ENCODE results near the gene PCSK1N.
A peak's percentile ranks its signal among the peaks of the same experiment; 100 is the strongest.
"Not testable (repeated sequence)": the region's sequence is repeated elsewhere in the genome, so short reads cannot be mapped to it uniquely, and the experiment has no call there.

Gene PCSK1N

GRCh38 chrX:48819394-48819793 lies 16.0 kb downstream of the PCSK1N start:
- DNase-seq: not testable (repeated sequence)

GRCh38 chrX:48818866-48819265 lies 16.5 kb downstream of the PCSK1N start:
- DNase-seq: no peak

GRCh38 chrX:48818098-48818497 lies 17.3 kb downstream of the PCSK1N start:
- DNase-seq: no peak

GRCh38 chrX:48816014-48816810 lies 19.2 kb downstream of the PCSK1N start:
- DNase-seq: no peak

GRCh38 chrX:48815266-48815665 lies 20.1 kb downstream of the PCSK1N start:
- no peak for DNase-seq

GRCh38 chrX:48814722-48815121 lies 20.7 kb downstream of the PCSK1N start:
- no peak for DNase-seq

- no peak for DNase-seq
Observed at GRCh38 chrX:48813644-48814043, 21.8 kb downstream of the PCSK1N start.

- DNase-seq: peak; percentile 6
Observed at GRCh38 chrX:48806081-48806480, 29.3 kb downstream of the PCSK1N start.

GRCh38 chrX:48802905-48803200 lies 32.6 kb downstream of the PCSK1N start:
- peak; percentile 27 for DNase-seq

- DNase-seq: peak; percentile 95
Observed at GRCh38 chrX:48802089-48802904, 33.1 kb downstream of the PCSK1N start.

GRCh38 chrX:48801280-48802088 lies 33.9 kb downstream of the PCSK1N start, which contains the start of gene HDAC6:
HDAC6 (plus strand) TSS chrX:48802067; CDS start chrX:48802693, 626 bp downstream.
- DNase-seq: peak; percentile 99

- peak; percentile 95 for DNase-seq
Observed at GRCh38 chrX:48800574-48801279, 34.7 kb downstream of the PCSK1N start.

- DNase-seq: peak; percentile 28
Observed at GRCh38 chrX:48798318-48798717, 37.1 kb downstream of the PCSK1N start.

GRCh38 chrX:48794911-48795515 lies 40.4 kb downstream of the PCSK1N start:
- DNase-seq: peak; percentile 78

GRCh38 chrX:48794340-48794910 lies 41.0 kb downstream of the PCSK1N start:
- peak; percentile 89 for DNase-seq

- no peak for DNase-seq
Observed at GRCh38 chrX:48793935-48794334, 41.5 kb downstream of the PCSK1N start.

GRCh38 chrX:48792219-48792618 lies 43.2 kb downstream of the PCSK1N start:
- DNase-seq: no peak

GRCh38 chrX:48791063-48791820 lies 44.2 kb downstream of the PCSK1N start:
- DNase-seq: no peak

- DNase-seq: no peak
Observed at GRCh38 chrX:48790477-48790876, 44.9 kb downstream of the PCSK1N start.

GRCh38 chrX:48789366-48790220 lies 45.8 kb downstream of the PCSK1N start:
- DNase-seq: peak; percentile 57

Data from OCI-M1 (cell line).